GM12891 (cell line): ENCODE data around the gene SLC7A14.

Experiments
- DNase-seq: peaks from one replicate; pipeline ENCODE4 v3.0.0; 2011; ENCODE audit warnings: low spot score; ENCODE audit not compliant: insufficient read length
- FAIRE-seq: peaks from 2 replicates; lab custom pipeline; 2011; peaks lifted over from hg19 to GRCh38; lab: Jason Lieb, UNC
- PAX5 ChIP-seq: IDR thresholded peaks from 2 replicates; pipeline ENCODE4 v1.6.1; 2011; ENCODE audit warnings: low read length, moderate library complexity, mild to moderate bottlenecking; ENCODE audit not compliant: insufficient read depth, severe bottlenecking
- POLR2A ChIP-seq: IDR thresholded peaks from 2 replicates; pipeline ENCODE4 v1.6.1; 2011; ENCODE audit warnings: low read depth, low read length, control low read depth
- POLR2AphosphoS5 ChIP-seq: IDR thresholded peaks from 2 replicates; pipeline ENCODE4 v1.6.1; 2011; ENCODE audit warnings: low read depth, low read length, control low read depth
- POU2F2 ChIP-seq: IDR thresholded peaks from 2 replicates; pipeline ENCODE4 v1.6.1; 2011; ENCODE audit warnings: low read depth, mild to moderate bottlenecking, control low read depth, low read length, moderate library complexity
- SPI1 ChIP-seq: IDR thresholded peaks from 2 replicates; pipeline ENCODE4 v1.6.1; 2011; ENCODE audit warnings: low read depth, low read length, control low read depth
- TAF1 ChIP-seq: IDR thresholded peaks from 2 replicates; pipeline ENCODE4 v1.6.1; 2011; ENCODE audit warnings: low read depth, low read length, control low read depth

Gene SLC7A14

DNA sequence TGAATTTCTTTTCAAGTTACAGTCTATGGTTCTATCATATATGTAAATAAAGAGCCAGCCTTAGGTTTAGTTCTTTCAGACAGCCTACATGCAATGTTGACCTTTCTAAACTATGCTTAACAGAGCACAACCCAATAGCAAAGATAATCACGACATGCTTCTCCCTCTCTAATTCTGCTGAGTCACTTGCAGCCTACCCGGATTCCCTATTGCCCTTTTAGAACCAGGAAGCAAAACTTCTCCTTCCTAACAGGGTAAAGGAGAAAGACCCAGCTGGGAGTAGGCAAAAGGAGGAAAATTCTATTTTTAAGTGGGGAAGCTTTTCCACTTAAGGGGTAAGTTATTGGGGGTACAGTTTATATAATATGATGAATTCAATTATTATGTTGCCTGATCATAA, 79.3 kb downstream of the SLC7A14 start:
- no peak for TF ChIP-seq POLR2AphosphoS5
- no peak for TF ChIP-seq TAF1
- FAIRE-seq, result no peak
- DNase-seq, result no peak

DNA sequence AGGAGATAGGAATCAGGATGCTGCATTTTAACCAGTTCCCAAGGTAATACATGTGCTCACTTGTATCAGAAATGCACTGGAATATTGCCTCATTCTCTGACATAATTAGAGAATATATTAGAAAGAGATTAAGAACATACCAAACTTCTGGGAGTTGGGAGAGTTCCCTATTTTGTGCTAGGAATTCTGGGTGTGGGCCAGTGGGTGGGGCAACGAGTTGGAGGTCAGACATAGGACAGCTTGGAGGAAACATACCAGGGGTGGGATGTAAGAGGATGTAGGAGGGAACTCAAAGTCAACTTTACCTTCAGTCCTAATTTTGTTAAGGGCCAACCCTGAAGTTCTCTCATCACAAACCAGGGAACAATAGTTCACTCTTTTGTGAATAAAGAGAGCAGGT, 83.6 kb downstream of the SLC7A14 start:
- TF ChIP-seq TAF1, result no peak
- no peak for TF ChIP-seq POLR2AphosphoS5
- no peak for TF ChIP-seq PAX5
- TF ChIP-seq POU2F2, result no peak
- no peak for TF ChIP-seq SPI1
- no peak for TF ChIP-seq POLR2A
- FAIRE-seq (no peak), DNase-seq (no peak)

DNA sequence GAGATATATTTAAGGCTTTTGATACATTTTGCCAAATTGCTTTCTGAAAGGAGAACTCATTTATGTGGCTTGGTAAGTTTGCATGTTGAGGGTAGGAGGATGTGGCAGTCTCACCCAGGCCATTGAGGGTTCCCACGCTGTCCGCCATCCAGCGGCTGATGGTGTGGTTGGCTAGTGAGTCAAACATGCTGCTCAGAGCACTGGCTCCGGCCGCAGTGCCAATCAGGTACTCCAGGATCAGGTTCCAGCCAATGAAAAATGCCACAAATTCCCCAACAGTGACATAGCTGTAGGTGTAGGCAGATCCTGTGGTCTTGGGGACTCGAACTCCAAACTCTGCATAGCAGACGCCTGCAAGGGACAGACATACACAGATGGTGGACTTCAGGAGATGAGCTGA, 84.9 kb downstream of the SLC7A14 start:
- no peak for TF ChIP-seq PAX5
- TF ChIP-seq POLR2A, result no peak
- no peak for TF ChIP-seq POLR2AphosphoS5
- TF ChIP-seq SPI1, result no peak
- no peak for TF ChIP-seq TAF1
- DNase-seq (no peak), FAIRE-seq (no peak)

DNA sequence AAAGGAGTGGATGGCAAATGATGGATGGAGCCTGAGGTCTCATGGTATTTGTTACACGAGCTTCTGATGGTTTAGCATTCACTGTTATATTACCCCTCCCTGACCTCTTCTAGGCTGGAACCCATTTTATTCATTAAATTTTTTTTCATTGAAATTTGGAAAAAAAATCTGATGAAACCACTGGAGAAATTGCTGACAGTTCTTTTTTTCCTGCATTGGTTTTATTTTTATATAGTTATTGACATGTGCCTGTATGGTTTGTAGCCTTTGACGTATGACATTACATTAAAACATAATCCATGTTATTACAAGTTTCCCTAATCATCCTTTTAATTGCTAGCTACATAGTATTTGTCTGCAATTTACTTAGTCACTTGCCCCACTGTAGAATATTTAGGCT, 85.4 kb downstream of the SLC7A14 start:
- DNase-seq, result no peak
- FAIRE-seq, result no peak
- no peak for TF ChIP-seq PAX5
- no peak for TF ChIP-seq POU2F2

DNA sequence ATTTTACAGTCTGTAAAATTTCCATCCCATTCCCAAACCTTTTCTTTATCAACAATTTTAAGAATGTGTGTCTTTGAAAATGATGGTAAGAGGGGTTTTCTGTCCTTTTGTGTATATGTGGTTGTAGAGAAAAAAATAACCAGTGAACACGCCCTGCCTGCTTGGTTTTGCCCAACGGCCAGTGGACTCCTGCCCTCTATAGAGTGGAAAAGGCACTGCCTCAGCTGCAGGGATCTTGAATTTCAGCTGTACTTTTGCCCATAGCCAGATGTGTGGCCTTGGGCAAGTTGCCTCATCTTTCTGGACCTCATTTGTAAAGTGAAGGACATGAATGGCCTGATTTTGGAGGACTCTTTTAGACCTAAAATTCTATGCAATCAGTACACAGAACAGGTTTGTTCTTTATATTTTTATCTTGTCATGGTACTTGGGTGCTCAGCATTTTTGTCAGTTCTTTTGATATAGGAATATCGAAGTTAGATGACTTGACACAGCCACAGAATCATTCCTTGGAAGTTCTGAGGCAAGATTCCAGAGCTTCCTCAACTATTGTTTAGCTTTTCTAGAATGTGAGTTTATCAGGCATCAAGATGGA, 86.2 kb downstream of the SLC7A14 start:
- DNase-seq (peak; percentile 31), FAIRE-seq (no peak)

DNA sequence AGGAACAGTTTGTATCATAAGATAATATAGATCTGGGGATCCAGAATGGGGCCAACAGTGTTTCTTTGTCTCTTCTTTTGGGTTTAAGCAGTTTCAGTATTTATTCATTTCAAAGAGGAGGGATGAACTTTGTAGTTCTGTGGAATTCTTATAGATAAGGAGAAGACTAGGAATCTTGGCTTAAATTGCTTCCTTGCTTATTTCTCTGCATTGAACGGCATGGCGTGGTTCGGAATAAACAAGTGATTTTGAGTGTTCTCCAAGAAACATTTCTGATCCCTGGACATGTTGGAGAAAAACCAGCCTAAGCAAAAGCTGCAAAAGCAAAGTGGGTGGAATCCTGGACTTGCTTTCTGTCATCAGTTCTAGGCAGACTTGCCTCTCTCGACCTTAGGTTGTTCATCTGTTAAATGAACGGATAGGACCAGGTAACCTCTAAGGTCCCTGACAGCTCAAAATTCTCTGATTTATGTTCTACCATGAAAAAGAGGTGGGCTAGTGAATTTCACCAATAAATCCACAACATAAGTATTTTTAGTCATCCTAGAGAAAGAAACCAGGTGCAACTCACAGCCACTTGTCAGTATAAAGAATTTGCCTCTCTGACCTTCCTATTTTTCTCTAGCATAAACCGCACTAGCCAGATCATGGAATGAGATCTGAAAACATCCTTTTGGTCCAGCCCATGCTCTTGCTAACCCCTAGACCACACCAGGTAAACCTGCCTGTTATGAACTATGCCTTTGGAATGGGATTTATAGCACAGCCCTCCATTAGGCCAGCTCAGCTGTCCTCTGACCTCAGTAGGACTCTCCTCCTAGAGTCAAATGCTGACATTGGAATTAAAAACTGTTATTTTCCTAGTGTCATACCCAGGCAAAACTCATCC, 88.4 kb downstream of the SLC7A14 start:
- FAIRE-seq (no peak), DNase-seq (no peak)
- TF ChIP-seq SPI1 (no peak), POU2F2 (no peak), POLR2AphosphoS5 (no peak)

More for the DNA sequence above, 86.2 kb downstream of the SLC7A14 start:
- no peak for TF ChIP-seq TAF1
- TF ChIP-seq POLR2AphosphoS5, result no peak
- no peak for TF ChIP-seq POU2F2
- no peak for TF ChIP-seq PAX5
- TF ChIP-seq POLR2A, result no peak
- no peak for TF ChIP-seq SPI1

DNA sequence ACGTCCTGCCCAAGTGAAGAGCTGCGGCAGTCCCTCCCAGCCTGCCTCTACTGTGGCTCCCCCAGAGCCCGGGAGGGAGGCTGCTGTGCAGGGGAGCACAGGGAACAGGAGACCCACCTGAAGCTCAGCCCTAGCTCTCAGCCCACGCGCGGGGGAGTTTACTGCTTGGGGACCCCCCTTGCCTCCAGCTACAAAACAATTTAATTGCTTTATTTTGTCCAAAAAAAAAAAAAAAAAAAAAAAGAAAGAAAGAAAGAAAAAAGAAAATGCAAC, 89.1 kb downstream of the SLC7A14 start:
- TF ChIP-seq POLR2A (no peak), TAF1 (no peak), POU2F2 (no peak), SPI1 (no peak), POLR2AphosphoS5 (no peak), PAX5 (no peak)
- DNase-seq, result no peak

DNA sequence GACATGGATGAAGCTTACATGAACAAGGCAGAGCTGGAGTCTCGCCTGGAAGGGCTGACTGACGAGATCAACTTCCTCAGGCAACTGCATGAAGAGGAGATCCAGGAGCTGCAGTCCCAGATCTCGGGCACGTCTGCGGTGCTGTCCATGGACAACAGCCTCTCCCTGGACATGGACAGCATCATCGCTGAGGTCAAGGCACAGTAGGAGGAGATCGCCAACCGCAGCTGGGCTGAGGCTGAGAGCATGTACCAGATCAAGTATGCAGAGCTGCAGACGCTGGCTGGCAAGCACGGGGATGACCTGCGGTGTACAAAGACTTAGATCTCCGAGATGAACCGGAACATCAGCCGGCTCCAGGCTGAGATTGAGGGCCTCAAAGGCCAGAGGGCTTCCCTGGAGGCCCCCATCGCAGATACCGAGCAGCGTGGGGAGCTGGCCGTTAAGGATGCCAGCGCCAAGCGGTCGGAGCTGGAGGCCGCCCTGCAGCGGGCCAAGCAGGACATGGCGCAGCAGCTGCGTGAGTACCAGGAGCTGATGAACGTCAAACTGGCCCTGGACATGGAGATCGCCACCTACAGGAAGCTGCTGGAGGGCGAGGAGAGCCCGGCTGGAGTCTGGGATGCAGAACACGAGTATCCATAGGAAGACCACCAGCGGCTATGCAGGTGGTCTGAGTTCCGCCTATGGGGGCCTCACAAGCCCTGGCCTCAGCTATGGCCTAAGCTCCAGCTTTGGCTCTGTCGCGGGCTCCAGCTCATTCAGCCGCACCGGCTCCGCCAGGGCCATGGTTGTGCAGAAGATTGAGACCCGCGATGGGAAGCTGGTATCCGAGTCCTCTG, 89.6 kb downstream of the SLC7A14 start:
- no peak for DNase-seq
- no peak for FAIRE-seq
- TF ChIP-seq PAX5, result no peak
- TF ChIP-seq TAF1, result no peak
- TF ChIP-seq POLR2AphosphoS5, result no peak
- no peak for TF ChIP-seq SPI1
- no peak for TF ChIP-seq POLR2A
- no peak for TF ChIP-seq POU2F2

More for the DNA sequence above, 89.1 kb downstream of the SLC7A14 start:
- FAIRE-seq, result no peak

DNA sequence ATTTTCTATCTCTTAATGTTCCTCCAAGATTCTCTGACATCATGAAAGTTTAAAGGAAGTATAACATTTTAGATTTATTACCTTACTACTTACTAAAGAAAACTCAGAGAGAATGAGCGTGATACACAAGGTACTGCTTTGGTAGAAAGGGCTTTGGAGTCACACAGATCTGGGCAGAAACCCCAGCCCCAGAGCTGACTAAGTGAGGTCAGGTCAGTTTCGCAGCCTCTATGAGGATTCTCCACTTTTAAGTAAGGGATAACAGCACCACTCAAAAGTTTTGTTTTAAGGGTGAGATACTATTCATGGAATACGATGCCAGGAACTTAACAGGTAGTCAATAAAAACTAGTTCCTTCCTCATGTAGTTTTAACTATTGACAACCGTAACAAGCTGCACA, 91.1 kb downstream of the SLC7A14 start:
- TF ChIP-seq TAF1 (no peak), POLR2AphosphoS5 (no peak), POU2F2 (no peak), PAX5 (no peak), POLR2A (no peak), SPI1 (no peak)
- DNase-seq, result no peak
- FAIRE-seq, result no peak
